ENCODE data around the gene HTR2B. TPM values are rescaled to one million over a fixed set of nuclear protein-coding genes. Genes with fewer than 3 reads are reported as not detected.
A peak's percentile ranks its signal among the peaks of the same experiment; 100 is the strongest.

Gene HTR2B
- total and polyA plus RNA-seq, 2 experiments from 2014 or later, result 0.15 TPM; not detected in 1

DNA sequence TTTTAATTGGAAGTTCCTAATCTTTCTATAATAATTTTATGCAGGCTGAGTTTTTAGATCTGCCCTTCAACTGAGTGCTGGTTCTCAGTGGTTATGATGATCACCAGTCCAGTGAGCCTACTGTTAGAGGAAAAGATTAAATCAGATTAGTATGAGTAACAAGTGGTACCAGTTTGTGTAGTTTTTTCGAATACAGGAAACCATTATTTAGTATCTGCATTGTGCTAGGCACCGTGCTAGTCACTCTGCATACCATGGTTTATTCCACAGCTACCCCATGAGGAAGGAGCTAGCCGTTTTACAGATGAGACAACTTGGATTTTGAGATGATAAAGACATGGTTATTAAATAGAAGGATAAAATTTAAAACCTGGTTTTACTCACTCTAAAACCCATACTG is 62.1 kb downstream of the HTR2B start:
- in situ Hi-C loops (cut with MboI), result no loop called here
- peaks cover 16% of the 10 kb centered on the region for H3F3A ChIP-seq (ENCODE audit: insufficient read depth)
- TF ChIP-seq EZH2phosphoT487 (IDR thresholded peaks at IDR 0.05; ENCODE audit: insufficient read depth, low read depth), result no peak
- no peak for TF ChIP-seq EZH2 (IDR thresholded peaks at IDR 0.05; ENCODE audit: insufficient read depth, poor library complexity, severe bottlenecking)
- H3K4me1 ChIP-seq (ENCODE audit: insufficient read depth), result peaks cover 26% of the 10 kb centered on the region
- no peaks in the 10 kb centered on the region for H3K9me2 ChIP-seq (ENCODE audit: insufficient read depth)
- H3K27ac ChIP-seq, result no peak overlapping the region
- H3K36me3 ChIP-seq (ENCODE audit: low read depth), result peaks cover 53% of the 10 kb centered on the region
- WGBS, 2 experiments (ENCODE audit: low coverage in 1 of 2, low lambda C conversion rate in 2 of 2, missing lambda C conversion rate in 2 of 2), result 98 to 100% methylated on average over 3 of the region's 3 CpGs
- H3K27me3 ChIP-seq (replicated peaks; ENCODE audit: insufficient read depth), result no peaks in the 10 kb centered on the region
- no peak for DNase-seq
- H3K4me2 ChIP-seq (ENCODE audit: unreplicated experiment), result no peak overlapping the region
- H3K9ac ChIP-seq, result no peak overlapping the region
- no peaks in the 10 kb centered on the region for H3K9me3 ChIP-seq (ENCODE audit: low read depth)
- H3K79me2 ChIP-seq (ENCODE audit: insufficient read depth), result peaks cover 96% of the 10 kb centered on the region
- H2AFZ ChIP-seq, result no peak overlapping the region
- 0 out of 2 replicates have a peak, but pooled peaks cover 20% of the 10 kb centered on the region for H4K20me1 ChIP-seq (ENCODE audit: insufficient read depth)
- no peak overlapping the region for H3K4me3 ChIP-seq

DNA sequence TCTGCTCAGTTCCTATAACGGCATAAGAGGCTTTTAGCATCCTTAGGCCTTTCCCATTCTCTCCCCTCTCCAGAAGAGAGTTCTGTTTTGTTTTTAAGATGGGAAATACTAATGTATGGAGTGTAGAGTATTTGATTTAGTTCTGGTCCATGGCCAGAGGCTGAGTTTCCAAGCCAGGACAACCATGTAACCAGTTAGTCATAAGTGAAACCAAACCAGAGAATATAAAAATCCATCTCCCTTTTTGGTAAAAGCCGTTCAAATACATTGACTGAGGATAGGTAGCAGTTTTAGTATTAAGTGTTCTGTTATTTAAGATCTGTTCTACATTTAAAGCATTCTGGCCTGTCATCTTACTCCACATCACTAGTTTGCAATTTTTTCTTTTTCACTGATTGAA is 65.1 kb downstream of the HTR2B start:
- 0 out of 2 replicates have a peak, but pooled peaks cover 20% of the 10 kb centered on the region for H4K20me1 ChIP-seq (ENCODE audit: insufficient read depth)
- peak; percentile 49 for DNase-seq
- H2AFZ ChIP-seq, result no peak overlapping the region
- H3K9me2 ChIP-seq (ENCODE audit: insufficient read depth), result no peaks in the 10 kb centered on the region
- no peaks in the 10 kb centered on the region for H3K9me3 ChIP-seq (ENCODE audit: low read depth)
- H3K79me2 ChIP-seq (ENCODE audit: insufficient read depth), result peaks cover 80% of the 10 kb centered on the region
- no peak overlapping the region for H3K9ac ChIP-seq
- H3F3A ChIP-seq (ENCODE audit: insufficient read depth), result no peaks in the 10 kb centered on the region
- TF ChIP-seq EZH2phosphoT487 (IDR thresholded peaks at IDR 0.05; ENCODE audit: insufficient read depth, low read depth) (no peak), EZH2 (IDR thresholded peaks at IDR 0.05; ENCODE audit: insufficient read depth, poor library complexity, severe bottlenecking) (no peak)
- peaks cover 27% of the 10 kb centered on the region for H3K4me1 ChIP-seq (ENCODE audit: insufficient read depth)
- H3K27ac ChIP-seq, result peak overlapping the region; percentile 29
- peaks cover 33% of the 10 kb centered on the region for H3K36me3 ChIP-seq (ENCODE audit: low read depth)
- H3K4me2 ChIP-seq (ENCODE audit: unreplicated experiment), result peak overlapping the region; percentile 13
- 0 out of 2 replicates have a peak overlapping the region, but pooled peaks have one; percentile 89 for H3K4me3 ChIP-seq
- no peaks in the 10 kb centered on the region for H3K27me3 ChIP-seq (replicated peaks; ENCODE audit: insufficient read depth)
- in situ Hi-C loops (cut with MboI), result no loop called here
- 98 to 100% methylated on average over 2 of the region's 2 CpGs for WGBS, 2 experiments (ENCODE audit: low coverage in 1 of 2, low lambda C conversion rate in 2 of 2, missing lambda C conversion rate in 2 of 2)

DNA sequence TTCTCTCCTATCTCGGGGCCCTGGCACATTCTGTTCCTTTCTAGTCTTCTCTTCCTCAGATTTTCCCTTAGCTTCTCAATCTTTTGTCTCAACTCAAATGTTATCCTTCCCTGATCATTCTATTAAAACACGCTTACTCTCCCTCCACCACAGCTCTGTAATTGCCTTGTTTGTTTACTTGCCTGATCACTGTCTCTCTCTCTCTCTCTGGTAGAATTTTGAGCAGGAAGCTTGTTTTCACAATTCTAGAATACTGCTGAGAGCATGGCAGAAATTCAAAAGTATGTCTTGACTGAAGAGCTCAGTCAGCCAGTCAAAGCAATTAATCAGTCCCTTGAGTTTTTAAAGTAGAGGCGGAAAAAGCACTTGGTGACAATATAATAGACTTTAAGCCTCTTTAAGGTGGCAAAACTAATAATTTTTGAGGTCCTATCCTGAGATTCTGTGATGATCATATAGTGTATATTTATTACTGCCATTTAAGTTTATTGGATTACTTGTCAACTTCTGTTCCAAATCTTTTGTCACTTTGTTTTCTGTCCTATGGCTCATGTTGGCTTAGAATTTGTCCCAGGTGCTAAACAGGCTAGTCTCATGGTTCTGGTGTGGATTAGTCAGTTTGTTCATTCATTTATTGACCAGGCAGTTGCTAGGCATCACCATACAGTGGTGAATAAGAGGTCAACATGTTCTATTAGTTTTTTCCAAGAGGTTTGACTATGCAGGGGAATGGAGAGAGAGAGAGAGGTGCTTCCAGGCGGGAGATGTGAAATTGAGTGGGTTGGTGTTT is 65.9 kb downstream of the HTR2B start:
- in situ Hi-C loops (cut with MboI), result no loop called here
- H3K4me3 ChIP-seq, result peak overlapping the region; percentile 89
- H4K20me1 ChIP-seq (ENCODE audit: insufficient read depth), result 0 out of 2 replicates have a peak, but pooled peaks cover 20% of the 10 kb centered on the region
- H3K9ac ChIP-seq, result peak overlapping the region; percentile 98
- H3K9me3 ChIP-seq (ENCODE audit: low read depth), result no peaks in the 10 kb centered on the region
- peak overlapping the region; percentile 90 for H3K4me2 ChIP-seq (ENCODE audit: unreplicated experiment)
- DNase-seq, result peak; percentile 71
- WGBS, 2 experiments (ENCODE audit: low coverage in 1 of 2, low lambda C conversion rate in 2 of 2, missing lambda C conversion rate in 2 of 2), result 87 to 89% methylated on average over 4 of the region's 4 CpGs
- H3K27me3 ChIP-seq (replicated peaks; ENCODE audit: insufficient read depth), result no peaks in the 10 kb centered on the region
- peaks cover 27% of the 10 kb centered on the region for H3K4me1 ChIP-seq (ENCODE audit: insufficient read depth)
- no peaks in the 10 kb centered on the region for H3F3A ChIP-seq (ENCODE audit: insufficient read depth)
- H3K9me2 ChIP-seq (ENCODE audit: insufficient read depth), result no peaks in the 10 kb centered on the region
- peaks cover 72% of the 10 kb centered on the region for H3K79me2 ChIP-seq (ENCODE audit: insufficient read depth)
- no peak overlapping the region for H2AFZ ChIP-seq
- TF ChIP-seq EZH2phosphoT487 (IDR thresholded peaks at IDR 0.05; ENCODE audit: insufficient read depth, low read depth) (no peak), EZH2 (IDR thresholded peaks at IDR 0.05; ENCODE audit: insufficient read depth, poor library complexity, severe bottlenecking) (no peak)
- H3K36me3 ChIP-seq (ENCODE audit: low read depth), result peaks cover 25% of the 10 kb centered on the region
- H3K27ac ChIP-seq, result peak overlapping the region; percentile 29

Small RNA genes within 50 kb of the gene (small RNA-seq; reads per million reads assigned to genes)
- gene RNU1-93P (ENCODE audit: low read depth, low replicate concordance), result not detected

Other genes with a start within 250 kb of the HTR2B start
- gene GPR55, start 199.8 kb downstream of the HTR2B start, total RNA-seq (2014; rRNA removed; shearing (Covaris generic)), result not detected in 2 replicates
- gene GPR55, start 199.8 kb downstream of the HTR2B start, polyA plus RNA-seq (2016; fragmentation: Nextera tagmentation; extraction: Ambion mirVana), result 0.20 TPM in 1 of 2 replicates, not detected in the other
- gene SPATA3, start 128.9 kb downstream of the HTR2B start, total RNA-seq (2014; rRNA removed; shearing (Covaris generic)), result not detected in 2 replicates
- not detected in 2 replicates for gene SPATA3, start 128.9 kb downstream of the HTR2B start, polyA plus RNA-seq (2016; fragmentation: Nextera tagmentation; extraction: Ambion mirVana)
- 0.11 TPM in 1 of 2 replicates, not detected in the other for gene C2orf72, start 87.5 kb downstream of the HTR2B start, total RNA-seq (2014; rRNA removed; shearing (Covaris generic))
- gene C2orf72, start 87.5 kb downstream of the HTR2B start, polyA plus RNA-seq (2016; fragmentation: Nextera tagmentation; extraction: Ambion mirVana), result not detected in 2 replicates
- 92.4 and 102 TPM in 2 replicates for gene PSMD1, start 68.2 kb downstream of the HTR2B start, total RNA-seq (2014; rRNA removed; shearing (Covaris generic))
- 103 and 106 TPM in 2 replicates for gene PSMD1, start 68.2 kb downstream of the HTR2B start, polyA plus RNA-seq (2016; fragmentation: Nextera tagmentation; extraction: Ambion mirVana)
- gene ARMC9, start 73.6 kb upstream of the HTR2B start, total RNA-seq (2014; rRNA removed; shearing (Covaris generic)), result 15.1 and 17.7 TPM in 2 replicates
- gene ARMC9, start 73.6 kb upstream of the HTR2B start, polyA plus RNA-seq (2016; fragmentation: Nextera tagmentation; extraction: Ambion mirVana), result 17.3 and 17.7 TPM in 2 replicates

Data from GM23248 (cell line).